OCI-LY7 (cell line): Measurements from ENCODE around the gene GYG2. TPM values are rescaled to one million over a fixed set of nuclear protein-coding genes. Genes with fewer than 3 reads are reported as not detected.
A peak's percentile ranks its signal among the peaks of the same experiment; 100 is the strongest.
"Not testable (repeated sequence)": the region's sequence is repeated elsewhere in the genome, so short reads cannot be mapped to it uniquely, and the experiment has no call there.

Experiments
- BruUV-seq: library from RNA; stranded (reverse); fragments of 400-500 nt; replicated peaks from 2 replicates; lab custom pipeline; 2021; lab: Mats Ljungman, UMichigan
- CTCF ChIA-PET: fragments of 300-600 bp; sonication (Branson Sonifier 250); formaldehyde crosslinking; loops from one replicate; lab custom pipeline; 2022; ENCODE audit warnings: antibody characterized with exemption; ENCODE audit not compliant: unreplicated experiment; lab: Charles Lee
- POLR2A ChIA-PET: fragments of 300-600 bp; sonication (Branson Sonifier 250); formaldehyde crosslinking; loops from one replicate; lab custom pipeline; 2022; ENCODE audit warnings: antibody characterized with exemption; lab: Charles Lee
- DNase-seq: peaks from one replicate; pipeline ENCODE4 v3.0.0-alpha.2; 2015; ENCODE audit warnings: low spot score
- H2AFZ ChIP-seq: fragments of 200-600 bp; sonication (generic), shearing (Covaris generic); 2 replicates; pipeline ENCODE4 v1.6.1; 2014; ENCODE audit warnings: mild to moderate bottlenecking, antibody characterized with exemption, low read length, moderate library complexity
- H3K27ac ChIP-seq: fragments of 200-600 bp; sonication (generic); 2 replicates; pipeline ENCODE4 v1.5.1; 2014; ENCODE audit warnings: mixed run types, low read depth, mild to moderate bottlenecking, moderate library complexity, low read length, inconsistent platforms; ENCODE audit not compliant: poor library complexity, severe bottlenecking
- H3K36me3 ChIP-seq: fragments of 200-600 bp; sonication (generic); 2 replicates; pipeline ENCODE4 v1.6.1; 2014; ENCODE audit warnings: mild to moderate bottlenecking, antibody characterized with exemption, low read length, moderate library complexity, mixed read lengths; ENCODE audit not compliant: insufficient read depth
- H3K4me1 ChIP-seq: fragments of 200-600 bp; sonication (generic); 2 replicates; pipeline ENCODE4 v1.5.1; 2014; ENCODE audit warnings: mild to moderate bottlenecking, low read length; ENCODE audit not compliant: insufficient read depth, poor library complexity, severe bottlenecking
- H3K4me2 ChIP-seq: fragments of 200-600 bp; sonication (generic); 2 replicates; pipeline ENCODE4 v1.6.1; 2014; ENCODE audit warnings: mild to moderate bottlenecking, low read length
- H3K4me3 ChIP-seq: fragments of 200-600 bp; sonication (generic); 2 replicates; pipeline ENCODE4 v1.5.1; 2014; ENCODE audit warnings: mild to moderate bottlenecking, low read depth, low read length; ENCODE audit not compliant: poor library complexity, severe bottlenecking
- H3K79me2 ChIP-seq: fragments of 200-600 bp; sonication (generic); 2 replicates; pipeline ENCODE4 v1.6.1; 2016; ENCODE audit warnings: low read depth, mild to moderate bottlenecking, low read length, moderate library complexity, mixed read lengths; ENCODE audit not compliant: insufficient read depth
- H3K9me2 ChIP-seq: fragments of 200-600 bp; sonication (generic); 2 replicates; pipeline ENCODE4 v1.6.1; 2016; ENCODE audit warnings: mild to moderate bottlenecking, low read length, mixed read lengths; ENCODE audit not compliant: insufficient read depth
- H3K9me3 ChIP-seq: fragments of 200-600 bp; sonication (generic); 2 replicates; pipeline ENCODE4 v1.6.1; 2014; ENCODE audit warnings: mild to moderate bottlenecking, mixed run types, low read length, mixed read lengths
- H4K20me1 ChIP-seq: fragments of 200-600 bp; sonication (generic); 2 replicates; pipeline ENCODE4 v1.6.1; 2014; ENCODE audit warnings: mild to moderate bottlenecking, antibody characterized with exemption, low read length, moderate library complexity, mixed read lengths; ENCODE audit not compliant: insufficient read depth
- EZH2phosphoT487 ChIP-seq: fragments of 200-600 bp; sonication (generic); IDR thresholded peaks from 2 replicates; pipeline ENCODE4 v1.6.1; 2018; ENCODE audit warnings: low read depth, borderline replicate concordance, mild to moderate bottlenecking, mixed run types, antibody characterized with exemption, low read length, moderate library complexity, mixed read lengths
- intact Hi-C: fragments of 100-400 bp; cut with micrococcal nuclease; formaldehyde crosslinking; loops from one replicate; pipeline ENCODE4 v1.10.0; 2022; ENCODE audit not compliant: unreplicated experiment
- total RNA-seq, 2 experiments: library from RNA; depleted of rRNA in 1 of 2; stranded (reverse); fragments of >200 nt in 1 of 2; shearing (Covaris generic) in 1 of 2; gene quantifications; 2 replicates each; pipeline ENCODE4 v1.2.3, GENCODE V29; 2014 to 2022
- TF ChIP-seq, protein P1 (sequence below): fragments of 200-600 bp; sonication (generic); conservative IDR thresholded peaks from 2 replicates; pipeline ENCODE4 v1.5.1; 2014; ENCODE audit warnings: mild to moderate bottlenecking, antibody characterized with exemption, low read length, moderate library complexity, mixed read lengths

The GYG2 gene
- total RNA-seq, 2 experiments from 2014 or later, result not detected

DNA sequence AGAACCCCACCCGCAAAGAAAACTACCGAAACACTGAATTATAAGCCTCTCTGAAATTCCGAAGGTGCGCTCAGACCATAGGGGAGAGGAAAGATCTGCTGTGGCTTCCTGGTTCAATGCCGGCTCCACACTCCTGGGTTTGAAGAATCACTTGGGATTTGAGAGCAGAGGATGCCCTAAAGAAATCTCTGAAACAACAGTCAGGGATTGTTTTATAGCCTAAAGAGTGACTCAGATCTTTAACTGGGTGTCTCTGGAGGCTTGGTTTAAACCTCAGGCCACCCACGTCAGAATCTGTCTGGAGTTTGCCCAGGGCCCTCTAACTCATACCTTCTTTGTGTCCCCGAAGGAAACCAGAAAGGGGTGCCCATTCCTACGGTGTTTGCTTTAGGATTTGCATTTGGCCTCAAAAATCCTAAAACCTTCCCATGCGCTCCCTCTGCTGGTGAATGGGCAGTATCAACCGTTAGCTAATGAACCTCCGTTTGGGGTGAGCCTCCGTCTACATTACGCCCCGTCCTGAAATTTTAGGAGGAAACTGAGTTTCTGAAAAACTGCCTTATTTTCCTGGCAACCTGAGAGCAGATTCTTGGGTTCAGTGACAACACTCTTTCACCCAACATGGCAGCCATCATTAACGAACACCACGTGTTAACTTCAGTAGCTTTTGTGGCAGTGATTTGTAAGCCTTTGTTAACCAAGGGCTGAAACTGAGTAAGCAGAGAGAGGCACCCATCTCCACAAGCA is 16.4 kb upstream of the GYG2 start:
- H3K79me2 ChIP-seq, H3K4me1 ChIP-seq, H4K20me1 ChIP-seq, H3K4me3 ChIP-seq, H3K27ac ChIP-seq, CTCF ChIA-PET, H3K9me2 ChIP-seq, H3K9me3 ChIP-seq, BruUV-seq, H3K36me3 ChIP-seq: not testable (repeated sequence)
- intact Hi-C loops, result loop anchor here (1.0 kb wide), 1 partner anchor 168 kb away; no protein-coding TSS in a partner anchor
- DNase-seq, result peak; percentile 53
- Histone ChIP-seq H3K4me2 (peak overlapping the region; percentile 23; the same call in 1 of the 2 replicates), H2AFZ (peak overlapping the region; percentile 69)
- TF ChIP-seq, protein P1, sequence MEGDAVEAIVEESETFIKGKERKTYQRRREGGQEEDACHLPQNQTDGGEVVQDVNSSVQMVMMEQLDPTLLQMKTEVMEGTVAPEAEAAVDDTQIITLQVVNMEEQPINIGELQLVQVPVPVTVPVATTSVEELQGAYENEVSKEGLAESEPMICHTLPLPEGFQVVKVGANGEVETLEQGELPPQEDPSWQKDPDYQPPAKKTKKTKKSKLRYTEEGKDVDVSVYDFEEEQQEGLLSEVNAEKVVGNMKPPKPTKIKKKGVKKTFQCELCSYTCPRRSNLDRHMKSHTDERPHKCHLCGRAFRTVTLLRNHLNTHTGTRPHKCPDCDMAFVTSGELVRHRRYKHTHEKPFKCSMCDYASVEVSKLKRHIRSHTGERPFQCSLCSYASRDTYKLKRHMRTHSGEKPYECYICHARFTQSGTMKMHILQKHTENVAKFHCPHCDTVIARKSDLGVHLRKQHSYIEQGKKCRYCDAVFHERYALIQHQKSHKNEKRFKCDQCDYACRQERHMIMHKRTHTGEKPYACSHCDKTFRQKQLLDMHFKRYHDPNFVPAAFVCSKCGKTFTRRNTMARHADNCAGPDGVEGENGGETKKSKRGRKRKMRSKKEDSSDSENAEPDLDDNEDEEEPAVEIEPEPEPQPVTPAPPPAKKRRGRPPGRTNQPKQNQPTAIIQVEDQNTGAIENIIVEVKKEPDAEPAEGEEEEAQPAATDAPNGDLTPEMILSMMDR, result peak; percentile 62
- POLR2A ChIA-PET, result interaction anchor here (0.6 kb wide), 1 partner anchor 96 kb away, joined by 9 read pairs; no protein-coding TSS in a partner anchor

DNA sequence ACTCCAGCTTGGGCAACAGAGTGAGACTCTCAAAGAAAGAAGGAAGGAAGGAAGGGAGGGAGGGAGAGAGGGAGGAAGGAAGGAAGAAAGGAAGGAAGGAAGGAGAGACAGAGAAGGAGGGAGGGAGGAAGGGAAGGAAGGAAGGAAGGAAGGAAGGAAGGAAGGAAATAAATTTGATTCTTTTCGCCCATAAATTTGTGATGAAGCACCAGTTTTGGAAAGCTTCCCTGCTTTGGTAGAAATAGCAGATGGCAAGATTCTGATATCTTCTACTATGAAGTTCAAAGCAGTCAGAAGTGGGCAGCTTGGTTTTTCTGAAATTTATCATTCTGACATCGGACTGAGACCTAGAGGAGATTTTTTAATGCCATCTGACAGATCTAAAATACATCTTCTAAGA is 11.7 kb upstream of the GYG2 start:
- H3K79me2 ChIP-seq, result no peaks in the 10 kb centered on the region
- ChIA-PET CTCF (no interaction called here), POLR2A (no interaction called here)
- H3K9me2 ChIP-seq, result no peaks in the 10 kb centered on the region
- H4K20me1 ChIP-seq, result no peaks in the 10 kb centered on the region
- BruUV-seq, result no TSS peak
- no peak overlapping the region for H3K4me2 ChIP-seq
- no peaks in the 10 kb centered on the region for H3K9me3 ChIP-seq
- no peaks in the 10 kb centered on the region for H3K36me3 ChIP-seq
- no peak overlapping the region for H3K27ac ChIP-seq
- H2AFZ ChIP-seq, result no peak overlapping the region
- DNase-seq, result no peak
- H3K4me1 ChIP-seq, result no peaks in the 10 kb centered on the region
- TF ChIP-seq, protein P1, result no peak
- no peak for TF ChIP-seq EZH2phosphoT487
- no peak overlapping the region for H3K4me3 ChIP-seq
- intact Hi-C loops, result no loop called here
